Measurements from ENCODE around the gene CIART. TPM values are rescaled to one million over a fixed set of nuclear protein-coding genes. Genes with fewer than 3 reads are reported as not detected.
"Not testable (repeated sequence)": the region's sequence is repeated elsewhere in the genome, so short reads cannot be mapped to it uniquely, and the experiment has no call there.

The CIART gene, protein sequence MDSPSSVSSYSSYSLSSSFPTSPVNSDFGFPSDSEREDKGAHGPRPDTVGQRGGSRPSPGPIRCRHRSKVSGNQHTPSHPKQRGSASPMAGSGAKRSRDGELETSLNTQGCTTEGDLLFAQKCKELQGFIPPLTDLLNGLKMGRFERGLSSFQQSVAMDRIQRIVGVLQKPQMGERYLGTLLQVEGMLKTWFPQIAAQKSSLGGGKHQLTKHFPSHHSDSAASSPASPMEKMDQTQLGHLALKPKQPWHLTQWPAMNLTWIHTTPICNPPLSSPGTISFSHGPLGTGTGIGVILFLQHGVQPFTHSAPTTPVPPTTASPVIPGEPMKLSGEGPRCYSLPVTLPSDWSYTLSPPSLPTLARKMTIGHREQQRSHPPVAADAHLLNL
- total RNA-seq (1 to 10 TPM; 4.0 to 4.5 TPM), total RNA-seq (0 to 11.3 (median 1.3) reads per million in 172 experiments)
- 0.81 TPM for polyA plus RNA-seq (2013, experiment 1 of 2)
- 1.5 TPM for polyA plus RNA-seq (2013, experiment 2 of 2)

DNA sequence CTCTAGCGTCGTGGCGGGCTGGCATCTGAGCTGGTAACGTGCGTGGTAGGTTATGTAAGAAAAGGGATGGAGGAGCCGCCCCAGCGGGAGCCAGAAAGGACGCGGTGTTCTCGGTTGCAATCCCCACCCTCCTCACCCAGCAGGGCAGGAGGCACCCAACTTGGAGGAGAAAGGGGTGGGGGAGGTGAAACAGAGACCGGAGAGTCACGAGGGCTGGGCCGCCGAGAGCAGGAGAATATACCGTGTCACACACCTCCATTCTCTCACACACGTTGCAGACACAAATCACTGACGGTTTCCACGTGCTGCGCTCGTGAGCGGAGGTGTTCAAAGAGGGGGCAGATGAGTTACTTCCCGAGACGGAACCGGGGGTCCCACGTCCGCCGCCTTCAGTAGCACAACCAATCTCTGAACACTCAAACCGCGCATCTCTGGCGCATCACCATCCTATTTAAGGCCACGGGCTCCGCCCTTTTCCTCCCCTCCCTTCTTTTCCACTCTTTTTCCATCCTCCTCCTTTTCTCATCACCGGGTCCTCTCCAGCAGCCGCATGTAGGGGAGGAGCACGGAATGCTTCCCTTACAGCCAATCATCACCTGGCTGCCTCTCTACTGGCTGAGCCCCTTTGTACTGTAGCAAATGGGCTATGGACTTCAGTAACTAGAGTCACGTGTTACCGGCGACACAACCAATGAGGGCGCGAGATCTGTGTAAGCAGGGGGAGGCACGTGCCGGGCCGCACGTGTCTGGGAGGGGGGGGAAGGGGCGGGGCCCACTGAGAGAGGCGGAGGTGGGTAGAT, at the start of gene CIART:
CIART (plus strand) TSS at position 797 of the 800 bp plus-strand sequence. CDS start 714 bp downstream, outside the sequence.
- TF ChIP-seq, protein P1, sequence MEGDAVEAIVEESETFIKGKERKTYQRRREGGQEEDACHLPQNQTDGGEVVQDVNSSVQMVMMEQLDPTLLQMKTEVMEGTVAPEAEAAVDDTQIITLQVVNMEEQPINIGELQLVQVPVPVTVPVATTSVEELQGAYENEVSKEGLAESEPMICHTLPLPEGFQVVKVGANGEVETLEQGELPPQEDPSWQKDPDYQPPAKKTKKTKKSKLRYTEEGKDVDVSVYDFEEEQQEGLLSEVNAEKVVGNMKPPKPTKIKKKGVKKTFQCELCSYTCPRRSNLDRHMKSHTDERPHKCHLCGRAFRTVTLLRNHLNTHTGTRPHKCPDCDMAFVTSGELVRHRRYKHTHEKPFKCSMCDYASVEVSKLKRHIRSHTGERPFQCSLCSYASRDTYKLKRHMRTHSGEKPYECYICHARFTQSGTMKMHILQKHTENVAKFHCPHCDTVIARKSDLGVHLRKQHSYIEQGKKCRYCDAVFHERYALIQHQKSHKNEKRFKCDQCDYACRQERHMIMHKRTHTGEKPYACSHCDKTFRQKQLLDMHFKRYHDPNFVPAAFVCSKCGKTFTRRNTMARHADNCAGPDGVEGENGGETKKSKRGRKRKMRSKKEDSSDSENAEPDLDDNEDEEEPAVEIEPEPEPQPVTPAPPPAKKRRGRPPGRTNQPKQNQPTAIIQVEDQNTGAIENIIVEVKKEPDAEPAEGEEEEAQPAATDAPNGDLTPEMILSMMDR (IDR thresholded peaks at IDR 0.05): peak; percentile 16
- intact Hi-C loops (cut with DNase I, micrococcal nuclease): loop anchor here (1.0 to 10.0 kb wide), 6 partner anchors 11 to 593 kb away; partner anchors contain the start of genes ANP32E (in 2 of the 2), APH1A (in 2 of the 2), ARNT (in 1 of the 2) and MRPS21 (in 1 of the 2)
- Histone ChIP-seq H3K27me3 (ENCODE audit: control insufficient read depth in 1 of 2, insufficient read depth in 2 of 2, low read length in 2 of 2) (no peaks in the 10 kb centered on the region), H3K9me3 (ENCODE audit: control insufficient read depth in 1 of 2, insufficient read depth in 1 of 2, low read length in 2 of 2) (peaks cover 0 to 9% of the 10 kb centered on the region in 2 experiments), H3K4me1 (ENCODE audit: insufficient read depth, low read length) (peaks cover 24% of the 10 kb centered on the region), H3K36me3 (ENCODE audit: insufficient read depth, low read length) (no peaks in the 10 kb centered on the region), H3K27ac (ENCODE audit: low read depth in 1 of 2, low read length in 2 of 2) (peak within 1 kb of the TSS; percentile 17 to 49), H3K4me3 (ENCODE audit: low read length) (peak within 1 kb of the TSS; percentile 63)
- CTCF ChIA-PET: interaction anchor here (0.5 to 3.0 kb wide), 7 partner anchors 9 to 75 kb away, joined by 3 to 28 read pairs (median 3); partner anchors contain the start of genes APH1A and C1orf54
- no peaks in the 10 kb centered on the region for H3K9me3 Mint-ChIP-seq
- H3K4me3 Mint-ChIP-seq: peak within 1 kb of the TSS; percentile 82
- peak; percentile 84 for ATAC-seq (ENCODE audit: poor library complexity)
- DNase-seq: peak; percentile 55 to 95 (median 74)
- H3K27me3 Mint-ChIP-seq: no peaks in the 10 kb centered on the region
- H3K27ac Mint-ChIP-seq: peak within 1 kb of the TSS; percentile 87
- POLR2A ChIA-PET: interaction anchor here (0.6 to 4.1 kb wide), 13 partner anchors 12 to 908 kb away, joined by 3 to 45 read pairs (median 4); partner anchors contain the start of genes APH1A, PRPF3, RPRD2 and VPS72
- peaks cover 32% of the 10 kb centered on the region for H3K4me1 Mint-ChIP-seq (ENCODE audit: low read depth)
- H3K36me3 Mint-ChIP-seq (ENCODE audit: low read depth): no peaks in the 10 kb centered on the region

DNA sequence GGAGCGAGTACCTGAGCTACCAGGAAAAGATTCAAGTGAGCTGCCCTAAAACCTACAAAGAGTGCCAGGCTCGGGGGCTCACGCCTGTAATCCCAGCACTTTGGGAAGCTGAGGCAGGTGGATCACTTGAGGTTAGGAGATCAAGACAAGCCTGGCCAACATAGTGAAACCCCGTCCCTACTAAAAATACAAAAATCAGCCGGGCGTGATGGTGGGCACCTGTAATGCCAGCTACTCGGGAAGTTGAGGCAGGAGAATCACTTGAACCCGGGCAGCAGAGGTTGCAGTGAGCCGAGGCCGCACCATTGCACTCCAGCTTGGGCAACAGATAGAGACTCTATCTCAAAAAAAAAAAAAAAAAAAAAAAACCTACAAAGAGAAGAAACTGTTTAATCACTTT, 49.4 kb upstream of the CIART start:
- Mint-ChIP-seq H3K36me3 (ENCODE audit: low read depth) (peaks cover 43% of the 10 kb centered on the region), H3K4me1 (ENCODE audit: low read depth) (peaks cover 16% of the 10 kb centered on the region)
- not testable (repeated sequence) for H3K4me3 Mint-ChIP-seq; ATAC-seq (ENCODE audit: poor library complexity); DNase-seq; H3K9me3 Mint-ChIP-seq; H3K27me3 Mint-ChIP-seq; H3K4me3 ChIP-seq (ENCODE audit: low read length); H3K9me3 ChIP-seq (ENCODE audit: control insufficient read depth in 1 of 2, insufficient read depth in 1 of 2, low read length in 2 of 2); H3K27me3 ChIP-seq (ENCODE audit: control insufficient read depth in 1 of 2, insufficient read depth in 2 of 2, low read length in 2 of 2); H3K27ac Mint-ChIP-seq
- ChIA-PET CTCF (interaction anchor here (0.7 to 2.8 kb wide), 3 partner anchors 8 to 49 kb away, joined by 3 to 8 read pairs (median 3); no protein-coding TSS in a partner anchor), POLR2A (interaction anchor here (0.6 to 6.6 kb wide), 10 partner anchors 8 to 396 kb away, joined by 3 to 44 read pairs (median 6); partner anchors contain the start of genes ENSA, OTUD7B, PLEKHO1 and RPRD2)
- Histone ChIP-seq H3K4me1 (ENCODE audit: insufficient read depth, low read length) (peaks cover 25% of the 10 kb centered on the region), H3K36me3 (ENCODE audit: insufficient read depth, low read length) (peaks cover 19% of the 10 kb centered on the region), H3K27ac (ENCODE audit: low read depth in 1 of 2, low read length in 2 of 2) (peak overlapping the region in 1 of 2 donors; percentile 96)
- intact Hi-C loops (cut with DNase I, micrococcal nuclease): loop anchor here in 1 of 2 experiments (2.0 kb wide), 1 partner anchor 18 kb away; no protein-coding TSS in a partner anchor

DNA sequence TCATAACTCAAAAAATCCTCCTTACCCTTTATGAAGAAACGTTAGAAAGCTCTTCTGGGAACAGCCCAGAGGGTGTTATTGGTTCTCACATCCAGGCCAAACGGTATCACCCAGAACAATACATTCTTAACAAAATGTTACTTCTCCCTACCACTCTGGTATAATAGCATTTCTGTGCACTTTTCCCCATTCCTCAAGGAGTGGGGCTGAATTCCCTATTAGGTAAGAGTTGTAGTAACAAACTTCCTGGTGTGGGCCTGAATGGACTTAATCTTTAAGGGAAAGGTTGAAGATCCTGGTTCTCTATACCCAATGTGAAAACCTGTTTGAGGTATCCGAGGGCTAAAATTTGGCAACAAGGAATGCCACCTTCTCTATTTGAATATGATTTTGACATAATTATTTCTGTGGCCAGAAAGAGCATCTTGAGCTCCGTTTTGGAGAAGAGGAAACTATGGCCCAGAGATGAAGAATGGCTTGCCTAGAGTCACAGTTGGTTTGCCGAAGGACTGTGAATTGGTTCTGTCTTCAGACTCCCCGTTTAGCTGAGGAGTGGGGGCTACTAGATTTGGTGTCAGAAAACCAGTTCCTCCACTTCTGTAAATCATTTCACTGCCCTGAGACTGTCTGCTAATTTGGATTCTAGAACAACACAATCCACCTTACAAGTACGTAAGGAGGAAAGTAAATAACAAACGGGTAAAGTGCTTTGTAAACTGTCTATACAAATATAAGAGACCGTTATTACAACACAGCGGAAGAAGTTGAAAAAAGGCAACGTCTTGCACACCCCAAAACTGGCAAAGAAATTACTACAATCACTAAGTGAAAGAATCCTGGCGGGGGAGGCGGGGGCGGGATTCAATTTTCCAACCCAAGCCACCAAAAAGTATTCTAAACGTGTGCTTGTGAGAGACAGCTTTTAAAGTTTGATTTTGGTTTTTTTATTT, 48.7 kb upstream of the CIART start:
- Mint-ChIP-seq H3K27ac (no peak overlapping the region), H3K4me3 (no peak overlapping the region), H3K9me3 (no peaks in the 10 kb centered on the region), H3K27me3 (no peaks in the 10 kb centered on the region), H3K4me1 (ENCODE audit: low read depth) (peaks cover 16% of the 10 kb centered on the region), H3K36me3 (ENCODE audit: low read depth) (peaks cover 38% of the 10 kb centered on the region)
- DNase-seq: peak in 4 of 14 experiments; percentile 15 to 52 (median 45)
- no peak for ATAC-seq (ENCODE audit: poor library complexity)
- Histone ChIP-seq H3K27ac (ENCODE audit: low read depth in 1 of 2, low read length in 2 of 2) (peak overlapping the region; percentile 96 to 99), H3K36me3 (ENCODE audit: insufficient read depth, low read length) (peaks cover 15% of the 10 kb centered on the region), H3K4me1 (ENCODE audit: insufficient read depth, low read length) (peaks cover 25% of the 10 kb centered on the region), H3K9me3 (ENCODE audit: control insufficient read depth in 1 of 2, insufficient read depth in 1 of 2, low read length in 2 of 2) (no peaks in the 10 kb centered on the region), H3K4me3 (ENCODE audit: low read length) (peak overlapping the region; percentile 85), H3K27me3 (ENCODE audit: control insufficient read depth in 1 of 2, insufficient read depth in 2 of 2, low read length in 2 of 2) (no peaks in the 10 kb centered on the region)
- intact Hi-C loops (cut with DNase I, micrococcal nuclease): loop anchor here (1.0 to 2.0 kb wide), 2 partner anchors 19 to 20 kb away; no protein-coding TSS in a partner anchor
- ChIA-PET POLR2A (interaction anchor here (0.6 to 6.6 kb wide), 16 partner anchors 8 to 396 kb away, joined by 3 to 44 read pairs (median 6); partner anchors contain the start of genes APH1A, CIART, ENSA and OTUD7B), CTCF (interaction anchor here (0.7 to 2.8 kb wide), 3 partner anchors 9 to 50 kb away, joined by 3 to 8 read pairs (median 3); no protein-coding TSS in a partner anchor)
- TF ChIP-seq, protein P1 (IDR thresholded peaks at IDR 0.05): no peak

All from CD4-positive, alpha-beta T cell (primary cell).